HCT116 (cell line): ENCODE results near the gene AFAP1. TPM values are rescaled to one million over a fixed set of nuclear protein-coding genes. Genes with fewer than 3 reads are reported as not detected.

Experiments
- ATAC-seq: fragments of 200-7000 bp; cut with Tn5 transposase; 2 replicates; pipeline ENCODE4 v1.9.1; 2020; ENCODE audit warnings: mild to moderate bottlenecking, moderate library complexity
- BruUV-seq: library from RNA; stranded (reverse); fragments of 400-500 nt; replicated peaks from 2 replicates; lab custom pipeline; 2021; lab: Mats Ljungman, UMichigan
- CTCF ChIA-PET: fragments of 300-600 bp; sonication (Branson Sonifier 250); formaldehyde crosslinking; loops from one replicate; lab custom pipeline; 2021; ENCODE audit warnings: antibody characterized with exemption; lab: Charles Lee
- POLR2A ChIA-PET: fragments of 300-600, 350-600 bp; sonication (Branson Sonifier 250); formaldehyde crosslinking; loops from one replicate; lab custom pipeline; 2021; ENCODE audit warnings: antibody characterized with exemption; lab: Charles Lee
- RAD21 ChIA-PET, 2 experiments: fragments of 300-600 bp; sonication (Branson Sonifier 250); formaldehyde crosslinking; loops; one replicate each; lab custom pipeline; 2023; ENCODE audit warnings: low total read pairs in 2 of 2; ENCODE audit not compliant: uncharacterized antibody in 2 of 2, unreplicated experiment in 2 of 2, low non-redundant PET in 1 of 2; lab: Charles Lee
- DNase-seq: peaks from one replicate; pipeline ENCODE4 v3.0.0-alpha.2; 2010; ENCODE audit warnings: low read depth, low spot score
- H2AFZ ChIP-seq: fragments of 200-600 bp; shearing (Covaris generic), sonication (generic); 2 replicates; pipeline ENCODE4 v1.6.1; 2017; ENCODE audit warnings: low read depth, mixed run types, mixed read lengths, antibody characterized with exemption, low read length; ENCODE audit not compliant: poor library complexity, severe bottlenecking
- H3K27ac ChIP-seq: 2 replicates; pipeline ENCODE4 v1.5.1; 2012; ENCODE audit warnings: low read depth, low read length
- H3K27me3 ChIP-seq: fragments of 200-600 bp; sonication (generic); 2 replicates; pipeline ENCODE4 v1.6.1; 2016; ENCODE audit warnings: mixed run types, low read length, mixed read lengths; ENCODE audit not compliant: insufficient read depth
- H3K36me3 ChIP-seq, 2 experiments: fragments of 200-500 bp in 1 of 2; fragments of 200-600 bp in 1 of 2; sonication (Bioruptor generic) in 1 of 2; sonication (generic) in 1 of 2; 2 replicates each; pipeline versions ENCODE4 v1.5.1 to v1.6.1; 2014 to 2016; ENCODE audit warnings: low read length in 2 of 2, inconsistent platforms in 1 of 2, mixed read lengths in 1 of 2, mixed run types in 1 of 2; ENCODE audit not compliant: insufficient read depth in 2 of 2, control insufficient read depth in 1 of 2
- H3K4me1 ChIP-seq, 2 experiments: fragments of 200-600 bp in 1 of 2; sonication (generic) in 1 of 2; 2 replicates each; pipeline versions ENCODE4 v1.5.1 to v1.6.1; 2012 to 2017; ENCODE audit warnings: low read length in 2 of 2, inconsistent platforms in 1 of 2, mild to moderate bottlenecking in 1 of 2, mixed read lengths in 1 of 2, mixed run types in 1 of 2, moderate library complexity in 1 of 2; ENCODE audit not compliant: insufficient read depth in 2 of 2, control insufficient read depth in 1 of 2
- H3K4me2 ChIP-seq: fragments of 200-600 bp; sonication (generic); 2 replicates; pipeline ENCODE4 v1.6.1; 2017; ENCODE audit warnings: mixed run types, low read length, mixed read lengths
- H3K4me3 ChIP-seq, 2 experiments: fragments of 200-600 bp in 1 of 2; sonication (generic) in 1 of 2; replicated peaks in 1 of 2; 2 replicates each; pipeline ENCODE4 v1.5.1; 2011 to 2016; ENCODE audit warnings: low read length in 2 of 2, control low read depth in 1 of 2, low read depth in 1 of 2, mild to moderate bottlenecking in 1 of 2, mixed read lengths in 1 of 2, mixed run types in 1 of 2
- H3K79me2 ChIP-seq: fragments of 200-600 bp; sonication (generic); 2 replicates; pipeline ENCODE4 v1.6.1; 2017; ENCODE audit warnings: mild to moderate bottlenecking, mixed run types, low read length, moderate library complexity, mixed read lengths; ENCODE audit not compliant: insufficient read depth
- H3K9ac ChIP-seq: fragments of 200-600 bp; sonication (generic); 2 replicates; pipeline ENCODE4 v1.6.1; 2016; ENCODE audit warnings: low read length, mixed read lengths
- H3K9me2 ChIP-seq: fragments of 200-600 bp; sonication (generic), shearing (Covaris generic); 2 replicates; pipeline ENCODE4 v1.6.1; 2017; ENCODE audit warnings: mixed run types, mild to moderate bottlenecking, moderate library complexity; ENCODE audit not compliant: insufficient read depth
- H3K9me3 ChIP-seq, 2 experiments: fragments of 200-500 bp in 1 of 2; fragments of 200-600 bp in 1 of 2; sonication (Bioruptor generic) in 1 of 2; sonication (generic) in 1 of 2; 2 replicates each; pipeline ENCODE4 v1.6.1; 2014 to 2017; ENCODE audit warnings: low read length in 2 of 2, mixed read lengths in 2 of 2, inconsistent platforms in 1 of 2, low read depth in 1 of 2, mild to moderate bottlenecking in 1 of 2, mixed run types in 1 of 2, moderate library complexity in 1 of 2; ENCODE audit not compliant: control insufficient read depth in 1 of 2, insufficient read depth in 1 of 2
- H4K20me1 ChIP-seq: fragments of 200-600 bp; sonication (generic), shearing (Covaris generic); 2 replicates; pipeline ENCODE4 v1.6.1; 2017; ENCODE audit warnings: mixed run types, mild to moderate bottlenecking, moderate library complexity; ENCODE audit not compliant: insufficient read depth
- ATF3 ChIP-seq: IDR thresholded peaks from 2 replicates; pipeline ENCODE4 v1.6.1; 2012
- CBX3 ChIP-seq: IDR thresholded peaks from 2 replicates; pipeline ENCODE4 v1.6.1; 2012; ENCODE audit warnings: low read depth
- CEBPB ChIP-seq: IDR thresholded peaks from 2 replicates; pipeline ENCODE4 v1.6.1; 2012; ENCODE audit warnings: low read depth
- EGR1 ChIP-seq: IDR thresholded peaks from 2 replicates; pipeline ENCODE4 v1.6.1; 2012; ENCODE audit warnings: low read depth
- ELF1 ChIP-seq: IDR thresholded peaks from 2 replicates; pipeline ENCODE4 v1.6.1; 2012; ENCODE audit warnings: low read depth, borderline replicate concordance
- EZH2 ChIP-seq: fragments of 200-600 bp; sonication (generic); IDR thresholded peaks from 2 replicates; pipeline ENCODE4 v1.6.1; 2017; ENCODE audit warnings: antibody characterized with exemption, mixed run types
- EZH2phosphoT487 ChIP-seq: fragments of 200-600 bp; IDR thresholded peaks from 2 replicates; pipeline ENCODE4 v1.6.1; 2018; ENCODE audit warnings: antibody characterized with exemption, borderline replicate concordance
- JUND ChIP-seq: IDR thresholded peaks from 2 replicates; pipeline ENCODE4 v1.6.1; 2012
- MAX ChIP-seq: IDR thresholded peaks from 2 replicates; pipeline ENCODE4 v1.6.1; 2012
- RAD21 ChIP-seq: IDR thresholded peaks from 2 replicates; pipeline ENCODE4 v1.6.1; 2012; ENCODE audit warnings: low read depth, mild to moderate bottlenecking
- SP1 ChIP-seq: IDR thresholded peaks from 2 replicates; pipeline ENCODE4 v1.6.1; 2012; ENCODE audit warnings: low read depth
- SRF ChIP-seq: IDR thresholded peaks from 2 replicates; pipeline ENCODE4 v1.6.1; 2012; ENCODE audit warnings: low read depth
- TCF7L2 ChIP-seq: IDR thresholded peaks from 2 replicates; pipeline ENCODE4 v1.7.0; 2011; ENCODE audit warnings: borderline replicate concordance, inconsistent platforms; ENCODE audit not compliant: insufficient read depth, insufficient read length; ENCODE audit errors: extremely low read depth
- YY1 ChIP-seq: IDR thresholded peaks from 2 replicates; pipeline ENCODE4 v1.6.1; 2011; ENCODE audit warnings: low read length, low read depth, moderate library complexity, mild to moderate bottlenecking; ENCODE audit not compliant: insufficient replicate concordance; ENCODE audit errors: extremely low read depth
- ZFX ChIP-seq: fragments of 450-650 bp; IDR thresholded peaks from 2 replicates; pipeline ENCODE4 v1.6.1; 2017
- intact Hi-C: fragments of 100-400 bp; cut with micrococcal nuclease; formaldehyde crosslinking; loops from 2 replicates; pipeline ENCODE4 v1.10.0; 2022
- total RNA-seq: library from RNA; stranded (reverse); gene quantifications from one replicate; pipeline ENCODE4 v1.2.1, GENCODE V29; 2021; ENCODE audit not compliant: unreplicated experiment
- TF ChIP-seq, protein P1 (sequence below), 3 experiments: fragments of 200-600 bp in 1 of 3; sonication (generic) in 1 of 3; IDR thresholded peaks in 2 of 3; conservative IDR thresholded peaks in 1 of 3; 2 replicates each; pipeline ENCODE4 v1.5.1; 2012 to 2017; ENCODE audit warnings: low read depth in 2 of 3, low read length in 2 of 3, antibody characterized with exemption in 1 of 3, borderline replicate concordance in 1 of 3, control low read depth in 1 of 3, mild to moderate bottlenecking in 1 of 3, mixed read lengths in 1 of 3, mixed run types in 1 of 3, moderate library complexity in 1 of 3; ENCODE audit not compliant: insufficient read depth in 1 of 3

The AFAP1 gene
- total RNA-seq, 1 experiment from 2014 or later, result 19.4 TPM

GRCh38 chr4:7985891-7986441 lies 46.3 kb upstream of the AFAP1 start:
- no TSS peak for BruUV-seq
- no peaks in the 10 kb centered on the region for H3K79me2 ChIP-seq
- no peaks in the 10 kb centered on the region for H3K9me2 ChIP-seq
- H4K20me1 ChIP-seq, result no peaks in the 10 kb centered on the region
- H3K4me3 ChIP-seq, result no peak overlapping the region
- H3K4me2 ChIP-seq, result no peak overlapping the region
- H3K9me3 ChIP-seq, result no peaks in the 10 kb centered on the region
- DNase-seq (no peak), ATAC-seq (no peak)
- no peak overlapping the region for H3K9ac ChIP-seq
- H2AFZ ChIP-seq, result no peak overlapping the region
- H3K27me3 ChIP-seq, result no peaks in the 10 kb centered on the region
- no peaks in the 10 kb centered on the region for H3K36me3 ChIP-seq
- CTCF ChIA-PET, result interaction anchor here (1.0 to 6.8 kb wide), 2 partner anchors 182 to 282 kb away, joined by 3 to 82 read pairs; no protein-coding TSS in a partner anchor
- intact Hi-C loops, result loop anchor here (2.0 kb wide), 1 partner anchor 225 kb away; no protein-coding TSS in a partner anchor
- no peaks in the 10 kb centered on the region for H3K4me1 ChIP-seq
- TF ChIP-seq ATF3 (no peak), MAX (no peak), TCF7L2 (no peak), SRF (no peak), SP1 (no peak), YY1 (no peak), JUND (no peak), CBX3 (no peak), ELF1 (no peak), CEBPB (no peak), EZH2 (no peak), ZFX (no peak), RAD21 (no peak), EZH2phosphoT487 (no peak), EGR1 (no peak)
- TF ChIP-seq, protein P1, sequence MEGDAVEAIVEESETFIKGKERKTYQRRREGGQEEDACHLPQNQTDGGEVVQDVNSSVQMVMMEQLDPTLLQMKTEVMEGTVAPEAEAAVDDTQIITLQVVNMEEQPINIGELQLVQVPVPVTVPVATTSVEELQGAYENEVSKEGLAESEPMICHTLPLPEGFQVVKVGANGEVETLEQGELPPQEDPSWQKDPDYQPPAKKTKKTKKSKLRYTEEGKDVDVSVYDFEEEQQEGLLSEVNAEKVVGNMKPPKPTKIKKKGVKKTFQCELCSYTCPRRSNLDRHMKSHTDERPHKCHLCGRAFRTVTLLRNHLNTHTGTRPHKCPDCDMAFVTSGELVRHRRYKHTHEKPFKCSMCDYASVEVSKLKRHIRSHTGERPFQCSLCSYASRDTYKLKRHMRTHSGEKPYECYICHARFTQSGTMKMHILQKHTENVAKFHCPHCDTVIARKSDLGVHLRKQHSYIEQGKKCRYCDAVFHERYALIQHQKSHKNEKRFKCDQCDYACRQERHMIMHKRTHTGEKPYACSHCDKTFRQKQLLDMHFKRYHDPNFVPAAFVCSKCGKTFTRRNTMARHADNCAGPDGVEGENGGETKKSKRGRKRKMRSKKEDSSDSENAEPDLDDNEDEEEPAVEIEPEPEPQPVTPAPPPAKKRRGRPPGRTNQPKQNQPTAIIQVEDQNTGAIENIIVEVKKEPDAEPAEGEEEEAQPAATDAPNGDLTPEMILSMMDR (IDR thresholded peaks at IDR 0.05 in 2 of 3, conservative IDR thresholded peaks at IDR 0.05 in 1 of 3; ENCODE audit: borderline replicate concordance in 1 of 3, insufficient read depth in 1 of 3, low read depth in 2 of 3, low read length in 2 of 3), result no peak
- POLR2A ChIA-PET, result no interaction called here
- no peak overlapping the region for H3K27ac ChIP-seq
- RAD21 ChIA-PET, result interaction anchor here in 1 of 2 experiments (1.4 kb wide), 1 partner anchor 46 kb away, joined by 3 read pairs; the partner anchor contains the start of gene AFAP1
